OCI-LY3 (cell line): ENCODE measurements around the gene GPATCH1.

Source experiments
- H2AFZ ChIP-seq: fragments of 200-600, 300-600 bp; shearing (Covaris generic); 2 replicates; pipeline ENCODE4 v1.6.0; 2014; ENCODE audit warnings: antibody characterized with exemption, low read depth, low read length
- H3K27ac ChIP-seq: fragments of 200-600, 300-600 bp; sonication (generic); 2 replicates; pipeline ENCODE4 v1.5.1; 2014; ENCODE audit warnings: mild to moderate bottlenecking, low read length, moderate library complexity, mixed read lengths
- H3K27me3 ChIP-seq: fragments of 200-600, 300-600 bp; sonication (generic); 2 replicates; pipeline ENCODE4 v1.6.1; 2014; ENCODE audit warnings: low read depth, low read length, mixed read lengths
- H3K36me3 ChIP-seq: fragments of 200-600, 300-600 bp; sonication (generic); replicated peaks from 2 replicates; pipeline ENCODE3; 2014; ENCODE audit warnings: low read depth, low read length, mixed read lengths
- H3K4me1 ChIP-seq: fragments of 300-600, 200-600 bp; sonication (generic); 2 replicates; pipeline ENCODE4 v1.6.1; 2014; ENCODE audit warnings: low read length, mixed read lengths
- H3K4me2 ChIP-seq: fragments of 200-600, 300-600 bp; sonication (generic); 2 replicates; pipeline ENCODE4 v1.6.1; 2014; ENCODE audit warnings: low read length, mixed read lengths
- H3K4me3 ChIP-seq: fragments of 300-600, 200-600 bp; sonication (generic); 2 replicates; pipeline ENCODE4 v1.5.1; 2014; ENCODE audit warnings: antibody characterized with exemption, mild to moderate bottlenecking, low read length, moderate library complexity
- H3K79me2 ChIP-seq: fragments of 300-600, 200-600 bp; shearing (Covaris generic); 2 replicates; pipeline ENCODE4 v1.6.1; 2014; ENCODE audit warnings: mild to moderate bottlenecking, low read length, mixed read lengths
- H3K9ac ChIP-seq: fragments of 300-600, 200-600 bp; shearing (Covaris generic); 2 replicates; pipeline ENCODE4 v1.6.0; 2014; ENCODE audit warnings: mild to moderate bottlenecking, low read length, moderate library complexity
- H3K9me3 ChIP-seq: fragments of 200-600, 300-600 bp; shearing (Covaris generic); 2 replicates; pipeline ENCODE4 v1.6.1; 2014; ENCODE audit warnings: low read length, mixed read lengths; ENCODE audit not compliant: insufficient read depth
- H4K20me1 ChIP-seq: fragments of 200-600, 300-600 bp; sonication (generic); 2 replicates; pipeline ENCODE4 v1.6.1; 2016; ENCODE audit warnings: low read length, mixed read lengths; ENCODE audit not compliant: insufficient read depth
- EZH2phosphoT487 ChIP-seq: fragments of 200-600 bp; shearing (Covaris generic); IDR thresholded peaks from 2 replicates; pipeline ENCODE4 v1.6.1; 2018; ENCODE audit warnings: antibody characterized with exemption, mixed run types, low read depth
- TF ChIP-seq, protein P1 (sequence below): fragments of 200-600, 300-600 bp; sonication (generic); IDR thresholded peaks from 2 replicates; pipeline ENCODE4 v1.5.1; 2014; ENCODE audit warnings: antibody characterized with exemption, low read length, low read depth

GPATCH1 gene

DNA sequence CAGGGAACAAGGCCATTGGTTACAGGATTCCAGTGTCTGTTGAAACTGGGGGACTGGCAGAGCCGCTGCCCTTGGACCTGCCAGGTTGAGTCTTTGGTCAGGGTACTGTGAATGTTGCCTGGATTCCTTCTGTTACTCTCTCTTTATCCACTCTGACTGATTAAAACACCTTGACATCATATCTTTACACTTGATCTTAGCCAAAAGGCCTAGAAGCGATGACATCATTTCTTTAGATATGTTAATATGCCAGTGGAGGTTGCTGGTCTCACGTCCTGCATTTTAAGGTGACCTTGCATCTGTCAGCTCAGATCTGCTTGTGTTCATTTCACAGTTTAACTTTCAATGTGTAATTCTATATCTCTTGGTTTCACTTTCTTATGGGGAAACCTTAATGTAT, 9.2 kb downstream of the GPATCH1 start:
- TF ChIP-seq EZH2phosphoT487, result no peak
- TF ChIP-seq, protein P1, sequence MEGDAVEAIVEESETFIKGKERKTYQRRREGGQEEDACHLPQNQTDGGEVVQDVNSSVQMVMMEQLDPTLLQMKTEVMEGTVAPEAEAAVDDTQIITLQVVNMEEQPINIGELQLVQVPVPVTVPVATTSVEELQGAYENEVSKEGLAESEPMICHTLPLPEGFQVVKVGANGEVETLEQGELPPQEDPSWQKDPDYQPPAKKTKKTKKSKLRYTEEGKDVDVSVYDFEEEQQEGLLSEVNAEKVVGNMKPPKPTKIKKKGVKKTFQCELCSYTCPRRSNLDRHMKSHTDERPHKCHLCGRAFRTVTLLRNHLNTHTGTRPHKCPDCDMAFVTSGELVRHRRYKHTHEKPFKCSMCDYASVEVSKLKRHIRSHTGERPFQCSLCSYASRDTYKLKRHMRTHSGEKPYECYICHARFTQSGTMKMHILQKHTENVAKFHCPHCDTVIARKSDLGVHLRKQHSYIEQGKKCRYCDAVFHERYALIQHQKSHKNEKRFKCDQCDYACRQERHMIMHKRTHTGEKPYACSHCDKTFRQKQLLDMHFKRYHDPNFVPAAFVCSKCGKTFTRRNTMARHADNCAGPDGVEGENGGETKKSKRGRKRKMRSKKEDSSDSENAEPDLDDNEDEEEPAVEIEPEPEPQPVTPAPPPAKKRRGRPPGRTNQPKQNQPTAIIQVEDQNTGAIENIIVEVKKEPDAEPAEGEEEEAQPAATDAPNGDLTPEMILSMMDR, result no peak
- Histone ChIP-seq H3K36me3 (peaks cover 18% of the 10 kb centered on the region), H3K4me2 (no peak overlapping the region), H3K27me3 (no peaks in the 10 kb centered on the region), H3K79me2 (no peaks in the 10 kb centered on the region), H3K4me3 (no peak overlapping the region), H2AFZ (no peak overlapping the region), H3K27ac (no peak overlapping the region), H3K4me1 (no peaks in the 10 kb centered on the region), H4K20me1 (no peaks in the 10 kb centered on the region), H3K9me3 (no peaks in the 10 kb centered on the region), H3K9ac (no peak overlapping the region)

DNA sequence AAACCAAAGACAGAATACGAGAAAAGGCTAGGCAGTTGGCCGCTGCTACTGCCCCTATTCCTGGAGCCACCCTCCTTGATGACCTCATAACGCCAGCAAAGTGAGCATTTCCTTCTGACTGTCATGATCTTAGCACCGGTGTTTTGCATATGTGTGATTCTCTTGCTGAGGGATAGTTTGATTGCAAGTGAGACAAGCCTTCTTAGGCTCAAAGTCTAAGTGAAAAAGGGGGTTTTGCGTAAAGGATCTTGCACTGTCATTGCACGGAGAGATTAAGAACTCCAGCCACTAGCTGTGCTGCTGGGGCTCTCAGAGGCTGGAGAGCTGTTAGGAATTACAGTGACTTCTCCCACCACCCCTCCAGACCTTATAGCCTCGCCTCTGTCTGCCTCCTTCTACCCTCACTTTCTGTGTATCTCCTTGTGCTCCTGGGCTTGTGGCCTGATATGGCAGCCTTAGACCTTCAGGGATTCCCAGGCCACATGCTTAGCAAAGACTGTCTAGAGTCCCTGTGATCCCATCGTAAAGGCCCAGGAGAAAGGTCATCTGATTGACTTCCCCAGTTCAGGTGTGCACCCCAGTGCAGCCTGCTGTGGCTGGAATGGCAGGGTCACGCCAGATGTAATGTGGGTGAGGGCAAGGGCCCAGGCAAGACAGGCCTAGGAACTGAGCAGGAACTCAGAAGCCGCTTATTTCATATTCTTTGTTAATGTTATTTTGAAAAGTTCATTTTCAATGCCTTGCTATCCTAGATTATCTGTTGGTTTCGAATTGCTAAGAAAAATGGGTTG, 12.6 kb downstream of the GPATCH1 start:
- H4K20me1 ChIP-seq, result no peaks in the 10 kb centered on the region
- no peak overlapping the region for H3K9ac ChIP-seq
- no peaks in the 10 kb centered on the region for H3K79me2 ChIP-seq
- TF ChIP-seq, protein P1, result no peak
- TF ChIP-seq EZH2phosphoT487, result no peak
- H3K4me1 ChIP-seq, result no peaks in the 10 kb centered on the region
- no peak overlapping the region for H3K27ac ChIP-seq
- H3K4me2 ChIP-seq, result no peak overlapping the region
- no peaks in the 10 kb centered on the region for H3K27me3 ChIP-seq
- peaks cover 33% of the 10 kb centered on the region for H3K36me3 ChIP-seq
- no peaks in the 10 kb centered on the region for H3K9me3 ChIP-seq
- no peak overlapping the region for H2AFZ ChIP-seq
- no peak overlapping the region for H3K4me3 ChIP-seq

DNA sequence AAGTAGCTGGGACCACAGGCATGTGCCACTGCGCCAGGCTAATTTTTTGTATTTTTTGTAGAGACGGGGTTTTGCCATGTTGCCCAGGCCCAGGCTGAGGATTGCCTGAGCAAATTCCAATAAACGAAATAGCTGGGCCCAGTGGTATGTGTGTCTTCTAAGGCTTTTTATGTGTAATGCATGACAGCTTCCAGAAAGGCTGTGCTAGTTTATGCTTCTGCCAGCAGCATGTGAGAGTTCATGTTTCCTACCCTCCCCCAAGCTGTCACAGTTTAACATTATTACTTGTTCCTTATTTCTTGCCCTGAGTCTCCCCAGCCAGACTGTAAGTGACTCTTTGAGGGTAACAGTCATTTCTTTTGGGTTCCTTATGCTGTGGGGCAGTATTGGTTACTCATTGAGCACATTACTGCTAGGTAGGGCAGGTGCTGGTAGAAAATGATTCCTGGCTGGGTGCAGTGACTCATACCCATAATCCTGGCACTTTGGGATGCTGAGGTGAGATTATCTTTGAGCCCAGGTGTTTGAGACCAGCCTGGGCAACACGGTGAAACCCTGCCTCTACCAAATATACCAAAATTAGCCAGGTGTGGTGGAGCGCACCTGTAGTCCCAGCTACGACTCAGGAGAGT, 13.6 kb downstream of the GPATCH1 start:
- no peak overlapping the region for H3K27ac ChIP-seq
- TF ChIP-seq, protein P1, result no peak
- no peak for TF ChIP-seq EZH2phosphoT487
- no peaks in the 10 kb centered on the region for H4K20me1 ChIP-seq
- H3K4me1 ChIP-seq, result no peaks in the 10 kb centered on the region
- no peak overlapping the region for H2AFZ ChIP-seq
- no peak overlapping the region for H3K4me3 ChIP-seq
- no peaks in the 10 kb centered on the region for H3K27me3 ChIP-seq
- H3K36me3 ChIP-seq, result peaks cover 30% of the 10 kb centered on the region
- H3K9me3 ChIP-seq, result no peaks in the 10 kb centered on the region
- H3K4me2 ChIP-seq, result no peak overlapping the region
- no peak overlapping the region for H3K9ac ChIP-seq
- no peaks in the 10 kb centered on the region for H3K79me2 ChIP-seq

DNA sequence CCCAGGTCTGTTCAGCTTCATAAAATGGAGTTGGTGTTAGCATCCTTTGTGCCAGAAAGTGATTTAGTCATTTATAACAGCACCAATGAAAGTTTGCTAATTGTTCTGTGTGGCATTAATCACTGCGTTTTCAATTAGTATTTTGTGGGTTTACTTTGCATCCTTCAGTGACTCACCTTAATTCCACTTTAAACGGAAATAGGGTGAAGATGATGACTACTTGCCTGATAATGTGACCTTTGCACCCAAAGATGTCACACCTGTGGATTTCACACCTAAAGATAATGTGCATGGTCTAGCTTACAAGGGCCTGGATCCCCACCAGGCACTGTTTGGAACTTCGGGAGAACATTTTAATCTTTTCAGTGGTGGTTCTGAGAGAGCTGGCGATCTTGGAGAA, 15.0 kb downstream of the GPATCH1 start:
- no peak overlapping the region for H3K4me3 ChIP-seq
- H3K9ac ChIP-seq, result no peak overlapping the region
- H3K36me3 ChIP-seq, result peaks cover 26% of the 10 kb centered on the region

More for the DNA sequence above, 15.0 kb downstream of the GPATCH1 start:
- Histone ChIP-seq H4K20me1 (no peaks in the 10 kb centered on the region), H3K27ac (no peak overlapping the region), H3K79me2 (no peaks in the 10 kb centered on the region), H2AFZ (no peak overlapping the region), H3K4me2 (no peak overlapping the region), H3K4me1 (no peaks in the 10 kb centered on the region), H3K27me3 (no peaks in the 10 kb centered on the region), H3K9me3 (no peaks in the 10 kb centered on the region)
- TF ChIP-seq EZH2phosphoT487, result no peak
- TF ChIP-seq, protein P1, result no peak
